IMR-90 (cell line): Measurements from ENCODE around the gene LIG1. TPM values are rescaled to one million over a fixed set of nuclear protein-coding genes. Genes with fewer than 3 reads are reported as not detected.

ENCODE experiments used
- ATAC-seq: fragments of 200-7000 bp; cut with Tn5 transposase; 2 replicates; pipeline ENCODE4 v1.9.1; 2020; ENCODE audit warnings: low read depth, mild to moderate bottlenecking, moderate library complexity
- BruUV-seq: library from RNA; stranded (reverse); fragments of 400-500 nt; replicated peaks from 2 replicates; lab custom pipeline; 2021; lab: Mats Ljungman, UMichigan
- CTCF ChIA-PET: fragments of 300-600 bp; formaldehyde crosslinking; extraction: SDS; loops from one replicate; lab custom pipeline; 2021; ENCODE audit warnings: antibody characterized with exemption; lab: Yijun Ruan, JAX
- POLR2A ChIA-PET: fragments of 300-600 bp; sonication (Branson Sonifier 250); formaldehyde crosslinking; loops from one replicate; lab custom pipeline; 2022; ENCODE audit warnings: antibody characterized with exemption; ENCODE audit not compliant: unreplicated experiment; lab: Charles Lee
- DNase-seq: peaks from one replicate; pipeline ENCODE4 v3.0.0; 2013
- H2AFZ ChIP-seq: replicated peaks from 2 replicates; pipeline ENCODE3; 2013; ENCODE audit warnings: low read length, mild to moderate bottlenecking; ENCODE audit not compliant: poor library complexity
- H2AK5ac ChIP-seq: 2 replicates; pipeline ENCODE4 v1.6.1; 2013; ENCODE audit warnings: low read depth, low read length, inconsistent platforms
- H2AK9ac ChIP-seq: replicated peaks from 2 replicates; pipeline ENCODE3; 2013; ENCODE audit warnings: mild to moderate bottlenecking, low read depth, low read length, moderate library complexity; ENCODE audit not compliant: poor library complexity
- H2BK120ac ChIP-seq: 2 replicates; pipeline ENCODE4 v1.6.1; 2013; ENCODE audit warnings: low read depth, low read length, inconsistent platforms
- H2BK15ac ChIP-seq: 3 replicates; pipeline ENCODE4 v1.6.1; 2013; ENCODE audit warnings: low read depth, low read length, inconsistent platforms
- H2BK20ac ChIP-seq: 2 replicates; pipeline ENCODE4 v1.6.1; 2013; ENCODE audit warnings: low read depth, mild to moderate bottlenecking, inconsistent platforms, low read length, moderate library complexity
- H2BK5ac ChIP-seq: 2 replicates; pipeline ENCODE4 v1.6.1; 2013; ENCODE audit warnings: mild to moderate bottlenecking, low read depth, low read length, inconsistent platforms; ENCODE audit not compliant: poor library complexity, severe bottlenecking
- H3K14ac ChIP-seq: replicated peaks from 2 replicates; pipeline ENCODE4 v1.6.1; 2013; ENCODE audit warnings: low read depth, low read length, inconsistent platforms
- H3K18ac ChIP-seq: 2 replicates; pipeline ENCODE4 v1.6.1; 2013; ENCODE audit warnings: low read depth, low read length, control low read depth
- H3K23ac ChIP-seq: 2 replicates; pipeline ENCODE4 v1.6.1; 2013; ENCODE audit warnings: low read depth, low read length, inconsistent platforms
- H3K27ac ChIP-seq: 2 replicates; pipeline ENCODE4 v1.5.1; 2013; ENCODE audit warnings: mild to moderate bottlenecking, control low read depth, low read length; ENCODE audit not compliant: insufficient read depth
- H3K27me3 ChIP-seq: 2 replicates; pipeline ENCODE4 v1.6.1; 2013; ENCODE audit warnings: low read length; ENCODE audit not compliant: control insufficient read depth, insufficient read depth
- H3K36me3 ChIP-seq: 2 replicates; pipeline ENCODE4 v1.6.1; 2013; ENCODE audit warnings: low read length, mixed read lengths; ENCODE audit not compliant: control insufficient read depth, insufficient read depth
- H3K4ac ChIP-seq: 2 replicates; pipeline ENCODE4 v1.6.1; 2013; ENCODE audit warnings: low read depth, low read length, inconsistent platforms
- H3K4me1 ChIP-seq: 2 replicates; pipeline ENCODE4 v1.6.1; 2013; ENCODE audit warnings: low read length, mixed read lengths; ENCODE audit not compliant: control insufficient read depth, insufficient read depth
- H3K4me2 ChIP-seq: 2 replicates; pipeline ENCODE4 v1.6.1; 2013; ENCODE audit warnings: low read depth, mild to moderate bottlenecking, control low read depth, low read length, moderate library complexity
- H3K4me3 ChIP-seq: 2 replicates; pipeline ENCODE4 v1.5.1; 2013; ENCODE audit warnings: low read depth, mild to moderate bottlenecking, control low read depth, low read length, moderate library complexity; ENCODE audit not compliant: insufficient read depth
- H3K56ac ChIP-seq: 2 replicates; pipeline ENCODE4 v1.6.1; 2013; ENCODE audit warnings: low read length, inconsistent platforms; ENCODE audit not compliant: insufficient read depth; ENCODE audit errors: extremely low read depth
- H3K79me1 ChIP-seq, 2 experiments: 2 replicates each; pipeline ENCODE4 v1.6.1; 2013; ENCODE audit warnings: low read length in 2 of 2, inconsistent platforms in 1 of 2, low read depth in 1 of 2
- H3K9ac ChIP-seq: 2 replicates; pipeline ENCODE4 v1.6.1; 2013; ENCODE audit warnings: low read depth, low read length, control low read depth
- H3K9me1 ChIP-seq: 2 replicates; pipeline ENCODE4 v1.6.1; 2013; ENCODE audit warnings: low read length, inconsistent platforms; ENCODE audit not compliant: insufficient read depth
- H3K9me3 ChIP-seq: 2 replicates; pipeline ENCODE4 v1.6.1; 2013; ENCODE audit warnings: low read length; ENCODE audit not compliant: control insufficient read depth, insufficient read depth
- H4K20me1 ChIP-seq: 2 replicates; pipeline ENCODE4 v1.6.1; 2013; ENCODE audit warnings: low read length, inconsistent platforms; ENCODE audit not compliant: insufficient read depth
- H4K5ac ChIP-seq: 2 replicates; pipeline ENCODE4 v1.6.1; 2013; ENCODE audit warnings: mild to moderate bottlenecking, low read depth, low read length, control low read depth
- H4K8ac ChIP-seq, 2 experiments: 2 replicates each; pipeline ENCODE4 v1.6.1; 2013; ENCODE audit warnings: low read depth in 2 of 2, low read length in 2 of 2, control low read depth in 1 of 2, inconsistent platforms in 1 of 2
- H4K91ac ChIP-seq: 2 replicates; pipeline ENCODE4 v1.6.1; 2013; ENCODE audit warnings: low read depth, low read length, inconsistent platforms; ENCODE audit not compliant: insufficient read depth
- BHLHE40 ChIP-seq: fragments of 150-350 bp; IDR thresholded peaks from 2 replicates; pipeline ENCODE4 v1.6.1; 2016; ENCODE audit warnings: mild to moderate bottlenecking, low read depth, low read length
- CEBPB ChIP-seq: IDR thresholded peaks from 2 replicates; pipeline ENCODE4 v1.6.1; 2012; ENCODE audit warnings: low read depth, low read length, improper control_type of control experiment
- CHD1 ChIP-seq: IDR thresholded peaks from 2 replicates; pipeline ENCODE4 v1.6.1; 2012; ENCODE audit warnings: low read depth, low read length, improper control_type of control experiment
- CTCF ChIP-seq: conservative IDR thresholded peaks from 2 replicates; pipeline ENCODE4 v1.5.1; 2012; ENCODE audit warnings: mild to moderate bottlenecking, low read depth, low read length, improper control_type of control experiment
- ELK1 ChIP-seq: fragments of 150-350 bp; IDR thresholded peaks from 2 replicates; pipeline ENCODE4 v1.6.1; 2016; ENCODE audit warnings: low read depth, mild to moderate bottlenecking, low read length, moderate library complexity, borderline replicate concordance
- FOS ChIP-seq: fragments of 150-350 bp; IDR thresholded peaks from 2 replicates; pipeline ENCODE4 v1.6.1; 2016; ENCODE audit warnings: low read depth, low read length
- MAFK ChIP-seq: IDR thresholded peaks from 2 replicates; pipeline ENCODE4 v1.6.1; 2012; ENCODE audit warnings: low read depth, low read length, improper control_type of control experiment
- MAZ ChIP-seq: IDR thresholded peaks from 2 replicates; pipeline ENCODE4 v1.6.1; 2012; ENCODE audit warnings: low read depth, mild to moderate bottlenecking, low read length, improper control_type of control experiment, moderate library complexity, borderline replicate concordance
- MXI1 ChIP-seq: IDR thresholded peaks from 2 replicates; pipeline ENCODE4 v1.6.1; 2012; ENCODE audit warnings: low read depth, mild to moderate bottlenecking, low read length, moderate library complexity, borderline replicate concordance
- NFE2L2 ChIP-seq: fragments of 150-350 bp; IDR thresholded peaks from 2 replicates; pipeline ENCODE4 v1.6.1; 2016; ENCODE audit warnings: low read depth, mild to moderate bottlenecking, low read length
- POLR2A ChIP-seq: IDR thresholded peaks from 2 replicates; pipeline ENCODE4 v1.6.1; 2012; ENCODE audit warnings: mild to moderate bottlenecking, low read depth, low read length
- RAD21 ChIP-seq: IDR thresholded peaks from 2 replicates; pipeline ENCODE4 v1.6.1; 2012; ENCODE audit warnings: low read length, improper control_type of control experiment
- RCOR1 ChIP-seq: IDR thresholded peaks from 2 replicates; pipeline ENCODE4 v1.6.1; 2012; ENCODE audit warnings: mild to moderate bottlenecking, low read length, improper control_type of control experiment; ENCODE audit not compliant: insufficient replicate concordance
- RFX5 ChIP-seq: IDR thresholded peaks from 2 replicates; pipeline ENCODE4 v1.8.0; 2012; ENCODE audit warnings: low read depth, mild to moderate bottlenecking, low read length, moderate library complexity
- SMC3 ChIP-seq: fragments of 150-350 bp; IDR thresholded peaks from 2 replicates; pipeline ENCODE4 v1.6.1; 2016; ENCODE audit warnings: low read depth, mild to moderate bottlenecking, antibody characterized with exemption, low read length, moderate library complexity
- USF2 ChIP-seq: fragments of 150-350 bp; IDR thresholded peaks from 2 replicates; pipeline ENCODE4 v1.6.1; 2017; ENCODE audit warnings: mild to moderate bottlenecking, antibody characterized with exemption, low read length, low read depth
- WGBS, 2 experiments: methylation state at CpG; one replicate each; pipeline versions ENCODE4 v1.1.5 to v1.1.7; 2013; ENCODE audit warnings: missing lambda C conversion rate in 2 of 2; ENCODE audit not compliant: insufficient read length in 1 of 2; ENCODE audit errors: extremely low coverage in 2 of 2; 5-methylcytosine and 5-hydroxymethylcytosine counted together
- dilution Hi-C: fragments of 300-500 bp; cut with HindIII; formaldehyde crosslinking; loops from one replicate; pipeline ENCODE4 v1.14.3; 2018; ENCODE audit warnings: low sequenced_read_pairs; ENCODE audit not compliant: unreplicated experiment
- in situ Hi-C: fragments of 300-500 bp; cut with MboI; formaldehyde crosslinking; loops from 3 replicates; pipeline ENCODE4 v1.14.3; 2019; ENCODE audit warnings: low sequenced_read_pairs, inconsistent platforms, mixed read lengths
- intact Hi-C: fragments of 100-400 bp; cut with micrococcal nuclease; formaldehyde crosslinking; loops from 2 replicates; pipeline ENCODE4 v1.10.0; 2022
- polyA plus RNA-seq, 3 experiments: library from polyadenylated mRNA; depleted of rRNA; stranded (reverse); fragments of >200 nt; gene quantifications; 2 replicates each; pipeline ENCODE4 v1.2.3, GENCODE V29; 2012; ENCODE audit warnings: low replicate concordance in 1 of 3
- total RNA-seq: library from RNA; depleted of rRNA; stranded (reverse); fragments of >200 nt; gene quantifications from 2 replicates; pipeline ENCODE4 v1.2.3, GENCODE V29; 2012

Gene LIG1
- total and polyA plus RNA-seq, 2 of the 4 experiments (the other 2 are of a cell fraction): 24.9 to 34.0 TPM

- no peak overlapping the region for H2BK120ac ChIP-seq
- TF ChIP-seq CEBPB (no peak), FOS (no peak), BHLHE40 (no peak), RCOR1 (no peak), SMC3 (no peak), CTCF (no peak), RFX5 (no peak), MAZ (no peak), MAFK (no peak), NFE2L2 (no peak), POLR2A (no peak), CHD1 (no peak), RAD21 (no peak), USF2 (no peak), ELK1 (no peak), MXI1 (no peak)
- H4K5ac ChIP-seq: no peak overlapping the region
- H3K27me3 ChIP-seq: no peaks in the 10 kb centered on the region
- H2AFZ ChIP-seq: no peak overlapping the region
- H2BK5ac ChIP-seq: no peak overlapping the region
- H3K56ac ChIP-seq: no peak overlapping the region
- no peak overlapping the region for H3K4me3 ChIP-seq
- no peaks in the 10 kb centered on the region for H3K36me3 ChIP-seq
- intact Hi-C loops: no loop called here
- no peak overlapping the region for H3K18ac ChIP-seq
- no peaks in the 10 kb centered on the region for H3K9me3 ChIP-seq
- no peak overlapping the region for H3K14ac ChIP-seq
- POLR2A ChIA-PET: no interaction called here
- no peak overlapping the region for H3K27ac ChIP-seq
- no peak overlapping the region for H2BK20ac ChIP-seq
- H3K4me1 ChIP-seq: no peaks in the 10 kb centered on the region
- ATAC-seq: no peak
- H4K20me1 ChIP-seq: no peaks in the 10 kb centered on the region
- CTCF ChIA-PET: no interaction called here
- in situ Hi-C loops: no loop called here
- H4K91ac ChIP-seq: no peak overlapping the region
- H2AK9ac ChIP-seq: no peak overlapping the region
- H3K4ac ChIP-seq: no peak overlapping the region
- no TSS peak for BruUV-seq
- no peak overlapping the region for H2AK5ac ChIP-seq
- H2BK15ac ChIP-seq: no peak overlapping the region
- no peak overlapping the region for H4K8ac ChIP-seq
- H3K4me2 ChIP-seq: no peak overlapping the region
- no peak for DNase-seq
- dilution Hi-C loops: no loop called here
- H3K23ac ChIP-seq: no peak overlapping the region
- no peaks in the 10 kb centered on the region for H3K9me1 ChIP-seq
- peaks cover 4 to 16% of the 10 kb centered on the region in 2 experiments; a peak in 3 of 4 replicates for H3K79me1 ChIP-seq
- WGBS, 2 experiments: no CpG with 5 or more reads among the region's 3 CpGs
- H3K9ac ChIP-seq: no peak overlapping the region
Measured at GRCh38 chr19:48210005-48210404, 39.9 kb upstream of the LIG1 start.
